HG03135 (cell line): ENCODE measurements around the gene ZIC1.

Experiments
- ATAC-seq: cut with Tn5 transposase; IDR thresholded peaks from one replicate; pipeline ENCODE4 v1.9.1; 2021; ENCODE audit warnings: mild to moderate bottlenecking, moderate library complexity; ENCODE audit not compliant: unreplicated experiment

The ZIC1 gene

DNA sequence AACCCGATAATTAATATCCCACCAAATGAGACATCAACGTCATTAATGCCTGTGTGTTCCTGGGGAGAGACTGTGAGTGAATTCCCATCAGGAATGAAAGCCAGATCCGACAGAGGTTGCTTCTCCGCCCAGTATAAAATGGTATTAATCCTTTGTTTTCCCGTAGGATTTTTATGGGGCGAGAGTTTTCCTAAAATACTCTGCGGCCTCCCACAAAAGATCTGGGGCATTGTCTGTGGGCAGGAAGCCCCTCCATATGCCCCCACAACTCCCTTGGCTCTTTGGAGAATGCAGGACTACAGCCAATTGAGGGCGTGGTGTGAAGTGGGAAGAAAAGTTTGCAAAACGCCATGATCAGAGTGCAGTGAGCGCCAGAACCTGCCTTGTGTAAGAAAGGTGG lies 29.5 kb upstream of the ZIC1 start:
- ATAC-seq = no peak

DNA sequence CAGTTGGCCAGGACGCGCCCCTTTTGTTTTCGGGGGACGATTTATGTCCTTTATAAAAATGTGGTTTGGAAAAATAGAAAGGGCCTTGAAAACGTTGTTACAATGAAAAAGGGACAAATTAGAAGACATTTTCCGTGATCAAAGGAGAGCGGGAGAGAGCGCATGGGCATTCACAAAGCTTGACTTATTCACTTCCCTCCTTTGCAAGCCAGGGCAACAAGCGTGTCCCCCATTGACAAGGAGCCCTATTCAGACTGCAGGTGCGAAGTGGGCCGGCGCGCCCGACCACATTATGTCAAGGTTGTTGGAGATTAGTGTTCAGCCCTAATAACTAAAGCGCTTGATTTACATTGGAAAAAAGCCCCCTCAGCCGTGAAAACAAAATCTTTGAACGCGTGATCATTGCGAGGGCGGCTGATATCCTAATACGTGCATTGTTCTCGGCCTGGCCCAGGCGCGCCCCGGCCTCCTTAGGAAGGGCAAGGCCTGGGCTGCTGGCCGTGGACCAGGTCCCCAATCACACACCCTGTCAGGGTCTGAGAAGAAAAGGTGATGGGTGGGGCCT lies 28.7 kb upstream of the ZIC1 start:
- ATAC-seq = no peak

DNA sequence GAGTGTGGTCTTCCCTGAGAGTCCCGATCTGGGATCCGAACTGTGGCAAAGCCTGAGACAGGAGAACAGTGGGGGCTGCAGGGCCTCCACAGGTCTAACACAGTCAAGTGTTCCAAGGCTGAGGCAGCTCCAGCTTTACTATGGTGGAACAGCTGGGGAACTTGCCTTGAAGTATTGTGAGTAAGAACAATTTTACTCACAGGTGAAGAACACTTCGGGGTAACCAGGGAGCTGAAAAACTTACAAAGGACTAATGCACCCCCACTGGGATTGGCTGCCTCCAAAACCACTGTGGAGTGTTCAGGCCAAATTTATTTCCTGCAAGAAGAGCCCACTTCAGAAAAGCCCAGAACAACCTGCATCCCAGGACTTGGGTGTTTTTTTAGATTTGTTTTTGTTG lies 28.2 kb upstream of the ZIC1 start:
- ATAC-seq = no peak

- no peak for ATAC-seq
These were observed 27.6 kb upstream of the ZIC1 start for GRCh38 chr3:147381596-147381995.

DNA sequence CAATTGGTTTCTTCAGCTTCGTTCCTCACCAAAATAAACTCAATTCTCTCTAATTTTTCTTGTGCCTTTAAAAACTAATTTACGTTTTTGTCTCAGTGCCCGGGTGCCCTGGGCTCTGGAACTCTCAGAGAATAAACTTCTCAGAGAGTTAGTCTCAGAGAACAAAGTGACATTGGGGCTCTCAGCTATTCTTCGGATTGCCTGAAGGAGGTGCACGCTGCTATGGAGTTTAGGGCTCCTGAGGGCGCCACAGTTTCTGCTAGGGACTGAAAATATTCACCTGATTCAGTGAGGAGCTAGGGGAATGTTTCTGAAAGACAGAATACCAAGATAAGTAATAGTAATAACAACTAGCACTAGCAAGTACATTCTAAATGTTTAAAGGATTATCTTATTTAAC lies 25.5 kb upstream of the ZIC1 start:
- no peak for ATAC-seq

- no peak for ATAC-seq
These were observed 24.7 kb upstream of the ZIC1 start for GRCh38 chr3:147384210-147385058.

DNA sequence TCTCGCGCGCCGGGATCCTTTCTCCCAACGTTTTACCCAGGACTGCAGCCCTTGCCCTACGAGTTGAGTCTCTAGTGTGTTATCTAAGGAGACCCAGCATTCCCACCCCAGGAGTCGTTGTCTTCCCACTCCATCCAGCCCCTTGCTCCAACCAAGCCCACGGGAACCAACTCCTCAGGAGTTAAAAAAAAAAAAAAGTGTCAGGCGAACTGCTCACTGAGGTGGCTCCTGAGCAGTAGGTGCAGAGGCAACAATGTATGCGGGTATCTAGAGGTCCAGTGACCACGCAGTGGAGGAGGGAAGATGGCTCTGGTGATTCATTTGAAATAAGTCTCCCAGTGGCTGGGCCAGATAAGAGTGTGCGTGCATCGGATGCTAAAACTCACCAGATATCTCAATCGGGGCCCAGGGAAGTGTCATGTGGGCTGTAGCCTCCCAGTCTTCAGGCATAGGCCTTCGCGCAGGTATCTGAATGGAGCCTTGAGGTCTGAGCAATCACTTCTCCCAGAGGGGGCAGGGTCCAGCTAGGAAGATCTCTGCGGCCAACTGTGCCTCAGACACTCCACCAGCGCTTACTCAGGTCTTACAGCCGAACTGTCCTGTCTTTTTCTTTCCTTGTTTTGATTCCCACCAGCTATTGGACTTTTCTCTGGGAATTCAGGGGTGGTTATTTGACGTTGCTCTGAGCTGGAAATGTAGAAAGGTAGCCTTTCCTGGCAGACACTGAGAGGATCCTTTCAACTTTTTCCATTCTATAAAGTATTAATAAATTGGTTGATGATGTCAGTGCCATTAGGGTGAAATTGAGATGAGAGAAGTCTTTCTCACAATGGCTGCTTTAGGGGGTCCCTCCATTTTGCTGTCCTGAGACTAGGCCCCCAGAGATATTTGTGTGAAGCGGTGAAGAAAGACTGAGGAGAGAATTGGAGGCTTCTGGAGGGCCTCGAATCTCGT lies 23.8 kb upstream of the ZIC1 start:
- ATAC-seq = no peak

- no peak for ATAC-seq
These were observed 21.8 kb upstream of the ZIC1 start for GRCh38 chr3:147387291-147387884.

- ATAC-seq = no peak
These were observed 21.1 kb upstream of the ZIC1 start for GRCh38 chr3:147387885-147388699.

GRCh38 chr3:147388700-147389580 lies 20.2 kb upstream of the ZIC1 start:
- ATAC-seq = no peak

GRCh38 chr3:147389717-147390116 lies 19.4 kb upstream of the ZIC1 start:
- no peak for ATAC-seq

GRCh38 chr3:147390589-147391569 lies 18.3 kb upstream of the ZIC1 start:
- ATAC-seq = no peak

DNA sequence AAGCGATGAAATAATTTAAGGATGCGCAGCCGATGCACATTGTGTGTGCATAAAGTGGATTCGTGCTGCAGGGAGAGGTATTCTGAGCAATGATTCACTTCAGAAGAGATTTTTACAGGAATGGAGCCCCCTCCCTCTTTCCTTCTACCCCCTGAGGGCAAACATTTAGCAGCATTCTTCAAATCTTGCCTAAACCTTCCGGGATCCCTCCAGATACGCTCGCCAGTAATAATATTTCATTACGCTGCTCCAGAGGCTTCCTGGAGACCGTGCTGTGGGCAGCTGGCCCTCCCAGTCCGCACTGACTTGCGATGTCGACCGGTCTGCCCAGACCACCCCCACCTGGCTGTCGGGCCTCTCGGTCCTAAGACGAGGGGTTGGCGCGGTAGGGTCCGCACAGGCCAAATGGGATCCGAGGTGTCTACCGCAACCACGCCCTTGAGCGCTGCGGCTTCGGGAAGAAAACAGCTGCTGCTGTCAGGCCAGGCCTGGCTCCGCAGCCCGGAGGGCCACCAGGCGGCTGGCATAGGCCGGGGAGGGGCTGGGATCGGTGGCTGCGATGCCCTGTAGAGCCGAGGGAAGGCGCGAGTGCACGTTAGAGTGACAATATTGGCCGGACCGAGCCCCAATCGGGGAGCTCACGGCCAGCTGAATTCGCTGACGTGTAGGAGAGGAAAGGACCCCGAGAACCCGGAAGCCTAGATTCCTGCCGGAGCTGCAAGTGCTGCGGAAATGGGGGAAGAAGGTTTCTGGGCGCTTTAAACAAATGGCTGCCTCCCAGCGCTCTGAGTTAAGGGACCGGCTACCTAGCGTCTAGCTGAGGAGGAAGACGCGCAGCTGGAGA lies 17.2 kb upstream of the ZIC1 start:
- ATAC-seq = no peak

GRCh38 chr3:147392625-147392946 lies 16.6 kb upstream of the ZIC1 start:
- ATAC-seq = no peak

DNA sequence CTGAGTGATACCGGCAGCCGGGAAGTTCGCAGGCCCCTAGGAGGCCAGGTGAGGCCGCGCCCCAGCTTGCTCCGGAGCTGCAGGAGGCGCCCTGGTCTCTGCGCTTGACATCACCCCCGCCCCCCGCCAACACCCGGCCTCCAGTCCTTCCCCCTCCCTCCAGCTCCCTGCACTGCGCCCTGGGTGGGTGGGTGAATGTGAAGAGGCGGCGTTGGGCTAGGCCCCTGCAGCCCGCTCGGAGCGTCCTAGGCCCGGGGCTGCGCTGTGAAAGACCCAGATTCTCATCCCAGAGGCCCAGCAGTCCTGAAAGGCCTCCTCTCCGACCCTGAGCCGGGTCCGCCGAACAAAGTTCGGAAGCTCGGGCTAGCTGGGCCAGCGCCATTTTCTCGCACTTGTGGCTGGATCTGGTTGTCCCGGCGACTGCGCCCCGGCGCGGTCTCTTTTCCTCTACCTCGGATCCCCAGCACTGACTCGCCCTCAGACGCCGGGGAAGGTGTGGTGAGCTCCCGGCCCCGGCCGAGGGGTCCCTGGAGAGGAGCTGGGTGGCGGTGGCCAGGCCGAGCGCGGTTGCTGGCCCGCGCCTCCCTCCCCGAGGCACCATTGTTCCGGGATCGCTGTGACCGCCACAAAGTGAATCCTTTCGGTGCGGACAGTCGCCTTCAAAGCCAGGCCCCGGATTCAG lies 15.8 kb upstream of the ZIC1 start:
- ATAC-seq = no peak

GRCh38 chr3:147393943-147394883 lies 15.0 kb upstream of the ZIC1 start:
- ATAC-seq = no peak
